Measurements from ENCODE around the gene FARS2.

Gene FARS2

DNA sequence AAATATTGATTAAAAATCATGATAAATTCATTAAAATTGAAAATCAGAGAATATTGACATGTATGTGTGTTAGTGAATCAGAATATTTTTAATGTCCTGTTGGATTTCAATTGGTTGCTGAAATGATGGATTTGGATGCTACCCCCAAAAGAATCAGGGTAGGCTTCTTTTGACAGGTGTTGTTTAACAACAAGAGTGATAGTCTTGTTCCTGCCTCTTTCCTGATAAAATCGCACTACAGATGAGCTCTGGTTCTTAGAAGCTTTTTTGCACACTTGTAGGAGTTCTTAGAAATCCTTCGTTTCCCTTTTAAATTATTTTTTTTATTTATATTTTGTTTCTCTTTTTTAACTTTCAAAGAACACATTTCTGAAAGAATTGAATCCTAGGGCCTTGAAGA, 259.5 kb downstream of the FARS2 start:
- no peak overlapping the region for H3K4me3 ChIP-seq (ENCODE audit: low read depth, low read length)
- TF ChIP-seq, protein P1, sequence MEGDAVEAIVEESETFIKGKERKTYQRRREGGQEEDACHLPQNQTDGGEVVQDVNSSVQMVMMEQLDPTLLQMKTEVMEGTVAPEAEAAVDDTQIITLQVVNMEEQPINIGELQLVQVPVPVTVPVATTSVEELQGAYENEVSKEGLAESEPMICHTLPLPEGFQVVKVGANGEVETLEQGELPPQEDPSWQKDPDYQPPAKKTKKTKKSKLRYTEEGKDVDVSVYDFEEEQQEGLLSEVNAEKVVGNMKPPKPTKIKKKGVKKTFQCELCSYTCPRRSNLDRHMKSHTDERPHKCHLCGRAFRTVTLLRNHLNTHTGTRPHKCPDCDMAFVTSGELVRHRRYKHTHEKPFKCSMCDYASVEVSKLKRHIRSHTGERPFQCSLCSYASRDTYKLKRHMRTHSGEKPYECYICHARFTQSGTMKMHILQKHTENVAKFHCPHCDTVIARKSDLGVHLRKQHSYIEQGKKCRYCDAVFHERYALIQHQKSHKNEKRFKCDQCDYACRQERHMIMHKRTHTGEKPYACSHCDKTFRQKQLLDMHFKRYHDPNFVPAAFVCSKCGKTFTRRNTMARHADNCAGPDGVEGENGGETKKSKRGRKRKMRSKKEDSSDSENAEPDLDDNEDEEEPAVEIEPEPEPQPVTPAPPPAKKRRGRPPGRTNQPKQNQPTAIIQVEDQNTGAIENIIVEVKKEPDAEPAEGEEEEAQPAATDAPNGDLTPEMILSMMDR (IDR thresholded peaks at IDR 0.05; ENCODE audit: low read depth, low read length): no peak

DNA sequence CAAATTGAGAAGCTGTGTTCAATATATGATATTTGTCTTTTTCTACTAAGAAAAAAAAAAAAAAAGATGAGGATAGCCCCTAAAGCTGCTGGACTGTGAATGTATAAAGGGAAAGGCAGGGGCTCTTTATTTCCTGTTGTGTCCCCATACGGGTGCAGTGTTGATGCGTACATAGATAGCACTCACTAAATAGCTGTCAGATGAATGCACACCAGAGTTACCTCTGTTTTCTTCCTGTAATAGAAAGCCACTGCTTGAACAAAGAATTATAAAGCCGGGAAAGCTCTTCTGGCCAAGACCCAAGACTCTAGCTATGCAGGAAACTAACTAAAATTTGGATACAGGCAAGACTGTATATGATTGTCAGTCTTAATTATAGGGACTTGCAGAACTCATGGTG, 260.0 kb downstream of the FARS2 start:
- H3K4me3 ChIP-seq (ENCODE audit: low read depth, low read length): no peak overlapping the region
- TF ChIP-seq, protein P1 (IDR thresholded peaks at IDR 0.05; ENCODE audit: low read depth, low read length): no peak

DNA sequence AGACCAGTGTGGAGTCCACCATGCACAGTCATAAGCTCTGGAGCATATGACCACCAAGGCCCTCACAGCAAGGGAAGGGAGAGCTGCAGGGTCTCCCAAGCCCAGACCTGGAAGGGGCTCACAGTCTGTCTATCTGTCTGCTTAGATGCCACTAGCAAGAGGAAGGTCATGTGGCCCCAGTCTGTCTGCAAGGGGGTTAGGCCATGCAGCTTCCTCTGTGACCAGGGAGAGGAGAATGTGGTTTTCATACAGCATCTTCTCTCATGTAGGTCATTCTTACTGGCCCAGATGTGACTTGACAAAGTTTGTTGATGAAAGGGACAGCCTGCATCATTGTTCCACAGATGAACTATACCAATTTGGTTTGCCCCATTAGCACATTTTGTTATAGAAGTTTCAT, 260.8 kb downstream of the FARS2 start:
- TF ChIP-seq, protein P1 (IDR thresholded peaks at IDR 0.05; ENCODE audit: low read depth, low read length): no peak
- H3K4me3 ChIP-seq (ENCODE audit: low read depth, low read length): no peak overlapping the region

- H3K4me3 ChIP-seq (ENCODE audit: low read depth, low read length): no peak overlapping the region
- TF ChIP-seq, protein P1 (IDR thresholded peaks at IDR 0.05; ENCODE audit: low read depth, low read length): no peak
Measured at GRCh38 chr6:5524110-5524509, 262.8 kb downstream of the FARS2 start.

DNA sequence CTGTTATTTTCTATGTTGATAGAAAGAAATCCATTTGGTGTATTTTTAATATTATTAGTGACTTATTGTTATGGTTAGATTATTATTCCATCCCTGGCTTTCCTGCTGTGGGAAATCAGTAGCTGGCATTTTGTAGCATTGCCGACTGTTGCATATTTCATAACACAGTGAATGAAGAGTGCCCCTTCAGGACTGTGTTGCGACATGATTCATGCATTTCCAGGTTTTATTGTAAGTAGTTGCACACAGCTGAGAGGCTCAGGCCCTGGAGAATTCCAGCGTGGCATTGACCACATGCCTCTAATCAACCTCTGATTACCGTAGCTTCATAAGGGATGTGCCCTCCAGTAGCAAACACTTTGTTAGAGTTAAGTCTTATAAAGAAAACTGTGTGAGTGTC, 263.9 kb downstream of the FARS2 start:
- H3K4me3 ChIP-seq (ENCODE audit: low read depth, low read length): no peak overlapping the region
- TF ChIP-seq, protein P1 (IDR thresholded peaks at IDR 0.05; ENCODE audit: low read depth, low read length): no peak

DNA sequence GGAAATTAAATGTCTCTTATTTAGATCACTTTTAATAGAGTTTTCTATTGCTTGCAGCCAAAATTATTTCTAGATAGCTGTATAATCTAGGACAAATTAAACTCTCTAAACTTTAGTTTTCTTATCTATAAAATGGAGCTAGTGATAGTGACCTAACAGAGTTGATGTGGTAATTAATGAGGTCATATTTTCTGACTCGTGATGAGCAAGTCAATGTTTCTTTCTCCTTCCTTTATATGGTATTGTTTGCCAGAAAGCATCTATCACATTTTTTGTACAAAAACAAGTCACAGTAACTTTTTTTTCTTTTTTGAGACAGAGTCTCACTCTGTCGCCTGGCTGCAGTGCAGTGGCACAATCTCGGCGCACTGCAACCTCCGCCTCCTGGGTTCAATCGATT, 267.7 kb downstream of the FARS2 start:
- TF ChIP-seq, protein P1 (IDR thresholded peaks at IDR 0.05; ENCODE audit: low read depth, low read length): no peak
- no peak overlapping the region for H3K4me3 ChIP-seq (ENCODE audit: low read depth, low read length)

DNA sequence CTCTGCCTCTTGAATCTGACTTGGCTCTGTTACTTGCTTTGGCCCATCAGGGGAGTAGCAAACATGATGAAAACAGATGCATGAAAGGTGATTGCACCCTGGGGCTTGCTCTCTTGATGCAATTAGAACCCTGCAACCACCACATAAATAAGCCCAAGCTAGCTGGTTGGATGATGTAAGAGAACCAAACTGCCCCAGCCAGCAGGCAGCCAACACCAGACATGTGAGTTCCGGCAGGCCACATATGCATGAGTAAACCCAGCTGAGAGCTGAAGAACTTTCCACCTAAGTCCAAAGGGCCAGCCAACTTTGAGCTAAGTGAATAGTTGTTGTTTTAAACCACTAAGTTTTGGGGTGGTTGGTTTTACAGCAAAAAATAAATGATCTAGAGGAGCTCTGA, 268.4 kb downstream of the FARS2 start:
- TF ChIP-seq, protein P1 (IDR thresholded peaks at IDR 0.05; ENCODE audit: low read depth, low read length): no peak
- H3K4me3 ChIP-seq (ENCODE audit: low read depth, low read length): no peak overlapping the region

Measured in WI38 (cell line).